Prostate gland (tissue), 2 donors: ENCODE results near the gene SHF. TPM values are rescaled to one million over a fixed set of nuclear protein-coding genes. Genes with fewer than 3 reads are reported as not detected.

Source experiments
- DNase-seq: peaks from one replicate; pipeline ENCODE4 v3.0.0-alpha.2; 2019; ENCODE audit warnings: low spot score
- H3K27ac ChIP-seq, 2 donors: fragments of 200-600 bp; sonication (generic); 2 replicates each; pipeline ENCODE4 v1.5.1; 2017 to 2019
- H3K27me3 ChIP-seq: fragments of 200-600 bp; sonication (generic); replicated peaks from 2 replicates; pipeline ENCODE4 v1.5.1; 2019; ENCODE audit not compliant: insufficient read depth
- H3K36me3 ChIP-seq, 2 donors: fragments of 200-600 bp; sonication (generic); 1 replicate in 1 of 2; 2 replicates in 1 of 2; pipeline versions ENCODE4 v1.5.1 to v1.8.1; 2017 to 2019
- H3K4me1 ChIP-seq: fragments of 200-600 bp; sonication (generic); replicated peaks from 2 replicates; pipeline ENCODE4 v1.5.1; 2019
- H3K4me3 ChIP-seq, 2 donors: fragments of 200-600 bp; sonication (generic); 2 replicates each; pipeline ENCODE4 v1.5.1; 2017 to 2019
- H3K9me3 ChIP-seq: fragments of 200-600 bp; sonication (generic); 2 replicates; pipeline ENCODE4 v1.5.1; 2017
- CTCF ChIP-seq, 4 experiments: fragments of 200-600 bp in 2 of 4; fragments of 450-650 bp in 2 of 4; sonication (generic) in 2 of 4; IDR thresholded peaks; 1 replicate in 3 of 4; 2 replicates in 1 of 4; pipeline ENCODE4 v1.5.1; 2016 to 2019; ENCODE audit warnings: antibody characterized with exemption in 4 of 4, mild to moderate bottlenecking in 2 of 4, moderate library complexity in 2 of 4
- POLR2A ChIP-seq: fragments of 450-650 bp; IDR thresholded peaks from one replicate; pipeline ENCODE4 v1.6.1; 2016; ENCODE audit warnings: antibody characterized with exemption, mild to moderate bottlenecking
- POLR2AphosphoS5 ChIP-seq: sonication (generic); formaldehyde crosslinking; IDR thresholded peaks from one replicate; pipeline ENCODE4 v1.6.1; 2017; ENCODE audit warnings: antibody characterized with exemption
- WGBS: methylation state at CpG from one replicate; pipeline ENCODE4 v1.1.5; 2018; 5-methylcytosine and 5-hydroxymethylcytosine counted together
- intact Hi-C: fragments of 100-400 bp; cut with DNase I; formaldehyde crosslinking; loops from one replicate; pipeline ENCODE4 v1.14.2; 2022
- total RNA-seq, 2 donors: library from RNA; depleted of rRNA; stranded (reverse); fragments of >200 nt; gene quantifications; one replicate each; pipeline ENCODE4 v1.1.0, GENCODE V29; 2016

Gene SHF
- total RNA-seq, 2 donors from 2014 or later = 11.2 to 13.7 TPM

- H3K4me1 ChIP-seq = no peaks in the 10 kb centered on the region
- H3K9me3 ChIP-seq = no peaks in the 10 kb centered on the region
- H3K36me3 ChIP-seq = no peaks in the 10 kb centered on the region
- DNase-seq = no peak
- intact Hi-C loops = no loop called here
- TF ChIP-seq CTCF (IDR thresholded peaks at IDR 0.05) = no peak
- TF ChIP-seq POLR2AphosphoS5 = no peak
- no peak for TF ChIP-seq POLR2A
- H3K27me3 ChIP-seq = no peaks in the 10 kb centered on the region
- no peak overlapping the region for H3K27ac ChIP-seq
- 90% methylated on average over 8 of the region's 8 CpGs for WGBS
- H3K4me3 ChIP-seq = no peak overlapping the region
Measured at GRCh38 chr15:45155739-45156138, 32.0 kb downstream of the SHF start.

DNA sequence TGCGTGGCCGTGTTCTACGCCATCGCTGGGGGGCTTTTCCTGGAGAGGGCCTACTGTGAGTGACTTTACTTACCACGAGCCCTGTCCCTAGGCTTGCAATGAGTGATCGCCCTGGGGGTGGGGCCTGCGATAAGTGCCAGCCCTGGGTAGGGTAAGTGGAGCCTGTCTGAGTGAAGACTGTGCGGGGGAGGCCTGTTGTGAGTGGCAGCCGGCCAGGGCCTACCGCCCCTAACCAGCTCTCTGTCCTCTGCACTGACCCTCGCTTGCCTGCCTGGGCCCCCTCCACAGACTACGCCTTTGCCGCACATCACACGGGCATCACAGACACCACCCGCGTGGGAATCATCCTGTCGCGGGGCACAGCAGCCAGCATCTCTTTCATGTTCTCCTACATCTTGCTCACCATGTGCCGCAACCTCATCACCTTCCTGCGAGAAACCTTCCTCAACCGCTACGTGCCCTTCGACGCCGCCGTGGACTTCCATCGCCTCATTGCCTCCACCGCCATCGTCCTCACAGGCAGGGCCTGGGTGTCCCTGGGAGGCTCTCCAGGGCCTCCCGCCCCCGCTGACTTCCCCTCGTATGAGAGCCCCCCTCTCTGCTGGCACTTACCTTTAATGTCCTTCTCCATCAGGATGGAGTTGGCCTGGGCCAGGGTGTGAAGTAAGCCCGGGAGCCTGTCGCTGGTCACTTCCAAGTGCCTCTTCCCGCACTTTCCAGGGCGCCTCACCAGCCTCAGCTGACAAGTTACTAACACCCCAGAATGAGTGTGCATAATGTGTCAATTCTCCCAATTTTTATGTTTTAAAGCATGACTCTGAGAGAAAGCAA is 35.6 kb downstream of the SHF start:
- intact Hi-C loops = no loop called here
- Histone ChIP-seq H3K9me3 (no peaks in the 10 kb centered on the region), H3K4me1 (no peaks in the 10 kb centered on the region), H3K27me3 (no peaks in the 10 kb centered on the region), H3K4me3 (no peak overlapping the region), H3K36me3 (no peaks in the 10 kb centered on the region), H3K27ac (no peak overlapping the region)
- no peak for DNase-seq
- 93% methylated on average over 36 of the region's 36 CpGs for WGBS
- TF ChIP-seq POLR2AphosphoS5 (no peak), POLR2A (no peak), CTCF (IDR thresholded peaks at IDR 0.05) (no peak)

GRCh38 chr15:45150997-45151396 is 36.8 kb downstream of the SHF start:
- Histone ChIP-seq H3K4me1 (no peaks in the 10 kb centered on the region), H3K36me3 (no peaks in the 10 kb centered on the region), H3K9me3 (no peaks in the 10 kb centered on the region), H3K27ac (no peak overlapping the region), H3K4me3 (no peak overlapping the region), H3K27me3 (no peaks in the 10 kb centered on the region)
- WGBS = 94% methylated on average over 6 of the region's 6 CpGs
- no peak for TF ChIP-seq POLR2AphosphoS5
- TF ChIP-seq CTCF (IDR thresholded peaks at IDR 0.05) = no peak
- no peak for TF ChIP-seq POLR2A
- no peak for DNase-seq
- intact Hi-C loops = no loop called here

DNA sequence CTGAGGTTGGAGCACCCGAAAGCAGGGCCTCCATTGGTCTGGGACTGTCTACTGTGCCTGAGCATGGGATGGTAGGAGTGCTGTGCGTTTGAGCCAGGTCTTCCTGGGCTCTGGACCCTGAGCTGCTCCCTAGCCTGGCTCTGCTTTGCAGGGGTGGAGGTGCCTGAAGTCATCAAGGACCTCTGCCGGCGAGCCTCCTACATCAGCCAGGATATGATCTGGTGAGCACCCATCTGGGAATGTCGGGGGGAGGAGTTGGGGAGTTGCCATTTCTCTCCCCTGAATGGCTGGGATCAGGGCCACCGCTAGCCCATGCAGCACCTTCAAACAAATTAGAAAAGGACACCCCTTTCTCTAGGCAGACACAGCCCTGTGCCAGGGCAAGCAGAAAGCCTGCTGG is 37.3 kb downstream of the SHF start:
- 80% methylated on average over 6 of the region's 6 CpGs for WGBS
- no peaks in the 10 kb centered on the region for H3K9me3 ChIP-seq
- H3K4me3 ChIP-seq = no peak overlapping the region
- no peaks in the 10 kb centered on the region for H3K4me1 ChIP-seq
- H3K36me3 ChIP-seq = no peaks in the 10 kb centered on the region
- intact Hi-C loops = no loop called here
- TF ChIP-seq CTCF (IDR thresholded peaks at IDR 0.05) (no peak), POLR2AphosphoS5 (no peak), POLR2A (no peak)
- no peak overlapping the region for H3K27ac ChIP-seq
- no peak for DNase-seq
- no peaks in the 10 kb centered on the region for H3K27me3 ChIP-seq

- WGBS = 58% methylated on average over 1 of the region's 1 CpG
- intact Hi-C loops = no loop called here
- Histone ChIP-seq H3K27ac (no peak overlapping the region), H3K27me3 (no peaks in the 10 kb centered on the region), H3K4me1 (no peaks in the 10 kb centered on the region), H3K4me3 (no peak overlapping the region), H3K9me3 (no peaks in the 10 kb centered on the region), H3K36me3 (no peaks in the 10 kb centered on the region)
- DNase-seq = no peak
- TF ChIP-seq CTCF (IDR thresholded peaks at IDR 0.05) (no peak), POLR2A (no peak), POLR2AphosphoS5 (no peak)
Measured at GRCh38 chr15:45149060-45149459, 38.7 kb downstream of the SHF start.
